Cardiac fibroblast (primary cell): ENCODE measurements around the gene COPS7A.

Experiments
- DNase-seq, 2 donors: peaks; one replicate each; pipeline versions ENCODE4 v3.0.0 to v3.0.0-alpha.2; 2010; ENCODE audit warnings: low read depth in 2 of 2
- H3K4me3 ChIP-seq, 2 donors: replicated peaks in 1 of 2; 1 replicate in 1 of 2; 2 replicates in 1 of 2; pipeline ENCODE4 v1.5.1; 2011; ENCODE audit warnings: low read depth in 2 of 2, low read length in 2 of 2, mild to moderate bottlenecking in 2 of 2, moderate library complexity in 1 of 2
- TF ChIP-seq, protein P1 (sequence below): IDR thresholded peaks from one replicate; pipeline ENCODE4 v1.5.1; 2011; ENCODE audit warnings: low read depth, mild to moderate bottlenecking, low read length, inconsistent platforms

COPS7A gene

DNA sequence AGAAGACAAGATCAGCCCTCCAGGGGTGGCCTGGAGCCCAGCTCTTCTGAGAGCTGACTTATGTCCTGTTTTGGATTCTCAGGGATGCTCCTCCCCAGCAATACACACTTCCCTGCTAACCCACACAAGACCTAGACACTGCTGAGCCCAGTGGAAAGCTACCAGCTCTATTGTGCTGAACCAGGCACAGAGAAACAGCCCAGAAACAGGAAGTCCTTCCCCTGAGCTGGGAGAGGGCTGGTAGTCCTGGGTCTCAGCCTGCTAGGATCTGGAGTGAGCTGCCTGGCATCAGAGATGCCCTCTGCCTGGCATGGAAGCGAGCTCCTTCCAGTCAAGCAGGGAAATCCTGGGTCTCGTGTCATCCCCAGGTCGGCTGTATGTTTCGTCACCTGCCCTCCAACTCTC is 47.2 kb downstream of the COPS7A start:
- no peak for DNase-seq
- H3K4me3 ChIP-seq, result no peak overlapping the region
- TF ChIP-seq, protein P1, sequence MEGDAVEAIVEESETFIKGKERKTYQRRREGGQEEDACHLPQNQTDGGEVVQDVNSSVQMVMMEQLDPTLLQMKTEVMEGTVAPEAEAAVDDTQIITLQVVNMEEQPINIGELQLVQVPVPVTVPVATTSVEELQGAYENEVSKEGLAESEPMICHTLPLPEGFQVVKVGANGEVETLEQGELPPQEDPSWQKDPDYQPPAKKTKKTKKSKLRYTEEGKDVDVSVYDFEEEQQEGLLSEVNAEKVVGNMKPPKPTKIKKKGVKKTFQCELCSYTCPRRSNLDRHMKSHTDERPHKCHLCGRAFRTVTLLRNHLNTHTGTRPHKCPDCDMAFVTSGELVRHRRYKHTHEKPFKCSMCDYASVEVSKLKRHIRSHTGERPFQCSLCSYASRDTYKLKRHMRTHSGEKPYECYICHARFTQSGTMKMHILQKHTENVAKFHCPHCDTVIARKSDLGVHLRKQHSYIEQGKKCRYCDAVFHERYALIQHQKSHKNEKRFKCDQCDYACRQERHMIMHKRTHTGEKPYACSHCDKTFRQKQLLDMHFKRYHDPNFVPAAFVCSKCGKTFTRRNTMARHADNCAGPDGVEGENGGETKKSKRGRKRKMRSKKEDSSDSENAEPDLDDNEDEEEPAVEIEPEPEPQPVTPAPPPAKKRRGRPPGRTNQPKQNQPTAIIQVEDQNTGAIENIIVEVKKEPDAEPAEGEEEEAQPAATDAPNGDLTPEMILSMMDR, result no peak

DNA sequence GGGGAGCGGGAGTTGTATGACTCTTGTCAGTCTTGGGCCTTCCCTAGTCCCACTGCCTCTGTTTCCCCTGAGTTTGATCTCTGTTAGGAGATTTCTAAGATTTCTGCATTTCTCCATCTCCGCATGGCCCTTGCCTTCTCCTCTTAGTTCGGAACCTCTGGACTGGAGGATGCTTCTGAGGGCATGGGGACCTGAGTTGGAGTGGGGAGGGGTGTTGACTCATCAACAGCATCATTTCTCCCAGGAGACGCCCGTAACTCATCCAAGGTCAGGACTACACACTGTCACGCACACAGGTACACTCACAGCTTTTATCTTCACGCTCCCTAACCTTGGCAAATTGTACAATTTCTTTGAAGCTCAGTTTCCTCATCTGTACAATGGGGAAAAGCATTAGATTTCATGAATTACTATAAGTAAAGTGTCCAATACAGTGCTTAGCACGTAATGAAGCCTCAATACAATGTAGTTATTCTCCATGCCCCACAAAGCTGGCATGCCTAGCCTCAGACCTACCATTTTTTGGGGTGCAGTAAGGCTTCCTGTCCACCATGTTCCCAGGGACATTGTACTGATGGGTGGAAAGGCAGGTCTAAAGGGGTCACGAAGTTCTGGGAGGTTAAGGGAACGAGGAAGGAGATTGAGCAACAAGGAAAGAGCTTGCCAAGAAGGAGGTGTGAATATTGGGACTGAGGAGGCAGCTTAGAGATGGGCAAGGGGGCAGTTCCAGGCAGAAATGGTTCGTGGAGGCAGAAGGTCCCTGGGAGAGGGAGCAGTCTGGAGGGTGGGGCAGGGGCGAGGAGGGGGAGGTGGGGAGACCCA is 47.9 kb downstream of the COPS7A start:
- DNase-seq, result peak; percentile 36 to 44
- no peak overlapping the region for H3K4me3 ChIP-seq
- TF ChIP-seq, protein P1, result no peak

DNA sequence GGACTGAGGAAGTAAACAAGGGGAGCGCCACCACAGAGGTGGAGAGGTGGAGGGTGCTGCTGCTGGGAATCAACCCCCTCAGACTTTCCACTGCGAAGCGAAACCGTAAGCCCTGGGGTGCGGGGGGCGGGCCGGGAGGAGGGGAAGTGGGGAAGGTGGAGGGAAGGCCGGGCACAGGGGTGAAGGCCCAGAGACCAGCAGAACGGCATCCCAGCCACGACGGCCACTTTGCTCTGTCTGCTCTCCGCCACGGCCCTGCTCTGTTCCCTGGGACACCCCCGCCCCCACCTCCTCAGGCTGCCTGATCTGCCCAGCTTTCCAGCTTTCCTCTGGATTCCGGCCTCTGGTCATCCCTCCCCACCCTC is 48.5 kb downstream of the COPS7A start, which contains the start of gene LAG3:
TSS of gene LAG3 (plus strand) at position 190 of the 365 bp plus-strand sequence. CDS start 333 bp downstream, outside the sequence.
- no peak within 1 kb of the TSS for H3K4me3 ChIP-seq
- TF ChIP-seq, protein P1, result no peak
- DNase-seq, result no peak

DNA sequence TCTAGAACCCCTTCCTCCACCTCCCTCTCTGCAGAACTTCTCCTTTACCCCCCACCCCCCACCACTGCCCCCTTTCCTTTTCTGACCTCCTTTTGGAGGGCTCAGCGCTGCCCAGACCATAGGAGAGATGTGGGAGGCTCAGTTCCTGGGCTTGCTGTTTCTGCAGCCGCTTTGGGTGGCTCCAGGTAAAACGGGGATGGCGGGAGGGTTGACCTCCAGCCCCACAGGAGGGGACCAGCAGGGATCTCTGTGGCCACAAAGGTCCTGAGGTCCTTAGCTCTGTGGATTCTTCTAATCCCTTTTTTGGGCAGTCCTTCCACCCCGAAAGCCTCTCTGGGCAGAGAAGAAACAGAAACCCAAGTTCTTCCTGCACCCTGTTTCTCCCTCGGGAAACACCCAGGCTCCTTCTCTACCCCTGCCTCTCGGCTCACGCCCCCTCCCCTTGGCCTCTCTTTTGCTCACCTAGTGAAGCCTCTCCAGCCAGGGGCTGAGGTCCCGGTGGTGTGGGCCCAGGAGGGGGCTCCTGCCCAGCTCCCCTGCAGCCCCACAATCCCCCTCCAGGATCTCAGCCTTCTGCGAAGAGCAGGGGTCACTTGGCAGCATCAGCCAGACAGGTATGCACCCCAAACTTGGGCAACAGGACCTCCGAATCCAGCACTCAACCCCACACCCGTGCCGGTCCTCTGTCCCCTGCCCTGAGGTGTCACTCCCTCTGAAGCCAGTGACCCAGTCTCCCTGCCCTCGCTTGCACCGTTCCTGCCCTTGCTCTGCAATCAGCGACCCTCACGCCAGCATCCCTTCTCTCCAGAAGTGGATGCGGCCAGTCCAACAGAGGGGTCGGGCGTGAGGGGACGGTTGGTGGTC is 49.1 kb downstream of the COPS7A start:
- H3K4me3 ChIP-seq, result no peak overlapping the region
- no peak for DNase-seq
- TF ChIP-seq, protein P1, result no peak

DNA sequence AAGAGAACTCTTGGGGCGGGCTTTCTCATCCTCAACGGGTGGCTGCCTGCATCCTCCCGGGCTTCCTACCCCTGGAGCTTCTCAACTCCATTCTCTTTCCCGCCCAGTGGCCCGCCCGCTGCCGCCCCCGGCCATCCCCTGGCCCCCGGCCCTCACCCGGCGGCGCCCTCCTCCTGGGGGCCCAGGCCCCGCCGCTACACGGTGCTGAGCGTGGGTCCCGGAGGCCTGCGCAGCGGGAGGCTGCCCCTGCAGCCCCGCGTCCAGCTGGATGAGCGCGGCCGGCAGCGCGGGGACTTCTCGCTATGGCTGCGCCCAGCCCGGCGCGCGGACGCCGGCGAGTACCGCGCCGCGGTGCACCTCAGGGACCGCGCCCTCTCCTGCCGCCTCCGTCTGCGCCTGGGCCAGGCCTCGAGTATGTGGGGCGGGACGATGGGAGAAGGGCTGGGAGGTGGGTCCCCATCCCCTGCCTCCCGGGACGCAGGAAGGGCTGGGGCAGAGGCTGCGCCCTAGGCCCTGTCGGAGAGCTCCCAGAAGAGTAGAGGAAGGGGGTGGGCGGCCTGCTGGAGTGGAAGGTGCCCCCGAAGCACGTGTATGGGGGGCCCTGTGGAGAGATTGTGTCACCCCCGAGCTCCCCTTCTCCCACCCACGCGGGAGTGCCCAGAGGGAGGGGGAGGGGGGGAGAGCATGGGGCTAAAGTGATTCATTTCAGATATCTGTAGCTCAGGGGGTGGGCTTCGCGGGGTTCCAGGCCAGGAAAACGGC is 49.9 kb downstream of the COPS7A start:
- TF ChIP-seq, protein P1, result no peak
- DNase-seq, result no peak

DNA sequence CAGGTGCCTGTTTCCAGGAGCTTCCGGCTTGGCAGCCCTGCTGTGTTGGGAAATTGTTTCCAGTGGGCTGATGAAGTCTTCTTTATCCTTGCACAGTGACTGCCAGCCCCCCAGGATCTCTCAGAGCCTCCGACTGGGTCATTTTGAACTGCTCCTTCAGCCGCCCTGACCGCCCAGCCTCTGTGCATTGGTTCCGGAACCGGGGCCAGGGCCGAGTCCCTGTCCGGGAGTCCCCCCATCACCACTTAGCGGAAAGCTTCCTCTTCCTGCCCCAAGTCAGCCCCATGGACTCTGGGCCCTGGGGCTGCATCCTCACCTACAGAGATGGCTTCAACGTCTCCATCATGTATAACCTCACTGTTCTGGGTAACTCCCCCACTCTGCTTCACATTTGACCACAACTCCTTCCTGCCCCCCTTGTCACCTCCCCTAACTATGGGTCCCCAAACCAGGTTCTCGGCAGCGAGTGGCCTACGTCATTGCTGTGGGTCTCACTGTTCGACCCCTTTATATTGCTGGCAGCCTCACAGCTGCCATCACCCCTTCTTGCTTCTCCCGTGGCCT is 50.7 kb downstream of the COPS7A start:
- DNase-seq, result no peak
- TF ChIP-seq, protein P1, result no peak
- no peak overlapping the region for H3K4me3 ChIP-seq

More for the DNA sequence above, 49.9 kb downstream of the COPS7A start:
- no peak overlapping the region for H3K4me3 ChIP-seq
